Astrocyte of the spinal cord (primary cell): ENCODE results near the gene TBC1D22A.
A peak's percentile ranks its signal among the peaks of the same experiment; 100 is the strongest.

Source experiments
- DNase-seq: peaks from one replicate; pipeline ENCODE4 v3.0.0; 2011; ENCODE audit warnings: low read depth, low spot score
- H3K4me3 ChIP-seq: 2 replicates; pipeline ENCODE4 v1.5.1; 2011; ENCODE audit warnings: low read depth, mild to moderate bottlenecking, low read length, moderate library complexity
- in situ Hi-C: cut with HindIII; loops from 2 replicates; pipeline ENCODE4 v1.10.0; 2017; ENCODE audit warnings: low sequenced_read_pairs
- TF ChIP-seq, protein P1 (sequence below): IDR thresholded peaks from 2 replicates; pipeline ENCODE4 v1.5.1; 2012; ENCODE audit warnings: low read depth, mild to moderate bottlenecking, low read length, inconsistent platforms

Gene TBC1D22A

GRCh38 chr22:47125603-47126002, 363.2 kb downstream of the TBC1D22A start:
- in situ Hi-C loops: no loop called here
- no peak overlapping the region for H3K4me3 ChIP-seq
- no peak for DNase-seq
- TF ChIP-seq, protein P1, sequence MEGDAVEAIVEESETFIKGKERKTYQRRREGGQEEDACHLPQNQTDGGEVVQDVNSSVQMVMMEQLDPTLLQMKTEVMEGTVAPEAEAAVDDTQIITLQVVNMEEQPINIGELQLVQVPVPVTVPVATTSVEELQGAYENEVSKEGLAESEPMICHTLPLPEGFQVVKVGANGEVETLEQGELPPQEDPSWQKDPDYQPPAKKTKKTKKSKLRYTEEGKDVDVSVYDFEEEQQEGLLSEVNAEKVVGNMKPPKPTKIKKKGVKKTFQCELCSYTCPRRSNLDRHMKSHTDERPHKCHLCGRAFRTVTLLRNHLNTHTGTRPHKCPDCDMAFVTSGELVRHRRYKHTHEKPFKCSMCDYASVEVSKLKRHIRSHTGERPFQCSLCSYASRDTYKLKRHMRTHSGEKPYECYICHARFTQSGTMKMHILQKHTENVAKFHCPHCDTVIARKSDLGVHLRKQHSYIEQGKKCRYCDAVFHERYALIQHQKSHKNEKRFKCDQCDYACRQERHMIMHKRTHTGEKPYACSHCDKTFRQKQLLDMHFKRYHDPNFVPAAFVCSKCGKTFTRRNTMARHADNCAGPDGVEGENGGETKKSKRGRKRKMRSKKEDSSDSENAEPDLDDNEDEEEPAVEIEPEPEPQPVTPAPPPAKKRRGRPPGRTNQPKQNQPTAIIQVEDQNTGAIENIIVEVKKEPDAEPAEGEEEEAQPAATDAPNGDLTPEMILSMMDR: peak; percentile 23

- no peak overlapping the region for H3K4me3 ChIP-seq
- TF ChIP-seq, protein P1: no peak
- no peak for DNase-seq
- in situ Hi-C loops: no loop called here
These were observed 363.9 kb downstream of the TBC1D22A start for GRCh38 chr22:47126344-47126811.

DNA sequence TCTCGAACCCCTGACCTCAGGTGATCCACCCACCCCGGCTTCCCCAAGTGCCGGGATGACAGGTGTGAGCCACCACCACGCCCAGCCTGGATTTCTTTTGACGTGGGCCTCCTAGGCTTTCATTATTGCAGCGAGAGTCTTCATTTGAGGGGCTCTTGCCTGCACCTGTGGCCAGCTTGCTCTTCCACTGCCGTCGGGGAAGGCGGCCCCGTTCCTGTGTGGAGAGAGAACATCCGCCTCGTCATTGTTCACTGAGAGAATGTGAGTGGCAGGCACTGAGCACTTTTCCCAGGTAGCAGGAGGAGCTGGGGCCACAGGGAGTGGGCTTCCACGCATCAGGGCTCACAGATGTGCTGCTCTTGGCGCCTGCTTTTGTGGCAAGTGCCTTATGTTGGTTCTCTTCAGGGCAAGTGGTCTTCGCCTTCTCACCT, 365.0 kb downstream of the TBC1D22A start:
- no peak for DNase-seq
- TF ChIP-seq, protein P1: no peak
- in situ Hi-C loops: no loop called here
- H3K4me3 ChIP-seq: no peak overlapping the region

- in situ Hi-C loops: no loop called here
- no peak for DNase-seq
These were observed 365.8 kb downstream of the TBC1D22A start for GRCh38 chr22:47128216-47128615.

DNA sequence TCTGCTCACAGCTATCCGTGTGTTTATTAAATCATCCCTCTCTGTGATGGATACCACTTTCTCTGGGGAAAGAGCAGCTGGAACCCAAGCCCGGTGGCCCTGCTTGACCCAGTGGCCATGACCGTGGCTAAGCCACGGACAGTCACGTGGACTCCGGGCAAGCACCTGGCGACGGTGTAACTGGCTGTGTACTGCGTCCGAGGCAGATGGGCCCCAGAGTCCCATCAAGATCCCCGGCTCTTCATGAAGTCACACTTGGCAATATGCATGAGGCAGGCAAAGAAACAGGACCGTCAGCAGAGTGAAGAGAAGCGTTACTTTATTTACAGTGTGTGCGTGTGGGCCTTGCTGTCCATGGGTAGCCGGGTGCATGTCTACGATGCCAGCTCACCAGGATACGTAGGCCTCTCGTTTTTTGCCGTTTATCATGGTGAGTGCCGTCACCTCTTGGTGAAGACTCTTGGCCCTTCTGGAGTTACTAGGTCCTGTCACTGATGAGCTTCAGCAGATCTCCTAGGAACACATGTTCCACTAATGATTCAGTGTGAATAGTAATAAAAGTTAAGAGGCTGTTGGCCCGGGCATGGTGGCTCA, 366.3 kb downstream of the TBC1D22A start:
- no peak overlapping the region for H3K4me3 ChIP-seq
- TF ChIP-seq, protein P1: no peak
- in situ Hi-C loops: no loop called here
- DNase-seq: no peak

More at GRCh38 chr22:47128216-47128615, 365.8 kb downstream of the TBC1D22A start:
- no peak overlapping the region for H3K4me3 ChIP-seq
- TF ChIP-seq, protein P1: no peak

DNA sequence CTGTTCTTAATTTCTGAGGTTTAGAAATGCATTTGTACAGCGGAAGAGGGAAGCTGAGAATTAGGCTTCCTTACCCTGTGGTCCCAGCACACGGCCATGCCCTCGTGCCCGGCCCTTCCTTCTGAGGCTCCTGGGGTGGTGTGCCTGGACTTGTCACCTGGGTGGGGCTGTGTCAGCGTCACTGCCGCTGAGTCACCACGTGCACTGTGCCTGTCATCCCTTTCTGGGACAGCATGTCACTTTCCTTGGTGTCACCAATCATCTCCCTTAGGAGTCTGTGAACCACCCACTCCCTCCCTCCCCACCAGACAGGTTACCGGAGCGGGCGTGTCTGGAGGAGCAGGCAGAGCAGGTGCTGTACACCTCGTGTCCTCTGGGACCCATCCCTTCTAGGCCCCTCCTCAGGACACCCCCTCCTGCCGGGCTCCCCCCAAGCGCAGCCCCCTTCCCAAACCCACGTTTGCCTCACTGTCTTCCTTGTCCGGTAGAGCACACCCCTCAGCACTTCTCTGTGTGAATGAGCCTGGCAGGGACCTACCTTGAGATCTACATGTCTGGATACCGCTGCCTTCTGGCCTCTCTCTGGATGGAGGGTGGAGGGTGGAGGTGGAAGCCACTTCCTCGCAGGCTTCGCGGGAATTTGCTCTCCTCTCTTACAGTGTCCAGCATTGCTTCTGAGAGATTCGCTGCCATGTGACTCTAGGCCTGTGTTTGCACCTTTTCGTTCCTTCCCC, 367.6 kb downstream of the TBC1D22A start:
- in situ Hi-C loops: no loop called here
- TF ChIP-seq, protein P1: no peak
- H3K4me3 ChIP-seq: no peak overlapping the region
- DNase-seq: no peak
